Body of pancreas (tissue), 4 donors: Measurements from ENCODE around the gene ORC2.

Source experiments
- CTCF ChIP-seq, 7 experiments: fragments of 450-650 bp in 4 of 7; fragments of 200-600 bp in 3 of 7; sonication (generic) in 3 of 7; IDR thresholded peaks; one replicate each; pipeline ENCODE4 v1.5.1; 2016 to 2019; ENCODE audit warnings: antibody characterized with exemption in 7 of 7
- POLR2A ChIP-seq, 3 donors: fragments of 450-650 bp; IDR thresholded peaks; one replicate each; pipeline ENCODE4 v1.6.1; 2016; ENCODE audit warnings: antibody characterized with exemption in 3 of 3, mild to moderate bottlenecking in 2 of 3

- no peak for TF ChIP-seq CTCF (IDR thresholded peaks at IDR 0.05)
- TF ChIP-seq POLR2A (IDR thresholded peaks at IDR 0.05), result no peak
Measured at GRCh38 chr2:200987137-200987536, 23.7 kb upstream of the ORC2 start.
